ENCODE measurements around the gene RBM17. TPM values are rescaled to one million over a fixed set of nuclear protein-coding genes. Genes with fewer than 3 reads are reported as not detected.

Gene RBM17
- total RNA-seq, 2 donors from 2014 or later = 40.5 to 59.2 TPM

- Histone ChIP-seq H3K4me1 (replicated peaks) (no peaks in the 10 kb centered on the region), H3K36me3 (peaks cover 0 to 4% of the 10 kb centered on the region in 2 donors), H3K27ac (no peak overlapping the region), H3K9me3 (no peaks in the 10 kb centered on the region), H3K4me3 (no peak overlapping the region), H3K27me3 (replicated peaks; ENCODE audit: insufficient read depth) (no peaks in the 10 kb centered on the region)
- no peak for DNase-seq (ENCODE audit: low spot score)
- 79% methylated on average over 1 of the region's 1 CpG for WGBS
- TF ChIP-seq CTCF (IDR thresholded peaks at IDR 0.05) (no peak), POLR2A (IDR thresholded peaks at IDR 0.05) (no peak), POLR2AphosphoS5 (IDR thresholded peaks at IDR 0.05) (no peak)
- intact Hi-C loops (cut with DNase I) = no loop called here
Measured at GRCh38 chr10:6116806-6117205, 28.0 kb downstream of the RBM17 start.

GRCh38 chr10:6117711-6118110 is 28.9 kb downstream of the RBM17 start:
- 87% methylated on average over 11 of the region's 11 CpGs for WGBS
- Histone ChIP-seq H3K27ac (no peak overlapping the region), H3K4me1 (replicated peaks) (no peaks in the 10 kb centered on the region), H3K4me3 (no peak overlapping the region), H3K9me3 (no peaks in the 10 kb centered on the region), H3K27me3 (replicated peaks; ENCODE audit: insufficient read depth) (no peaks in the 10 kb centered on the region), H3K36me3 (no peaks in the 10 kb centered on the region)
- TF ChIP-seq POLR2A (IDR thresholded peaks at IDR 0.05) (no peak), CTCF (IDR thresholded peaks at IDR 0.05) (no peak), POLR2AphosphoS5 (IDR thresholded peaks at IDR 0.05) (no peak)
- intact Hi-C loops (cut with DNase I) = no loop called here
- DNase-seq (ENCODE audit: low spot score) = no peak

DNA sequence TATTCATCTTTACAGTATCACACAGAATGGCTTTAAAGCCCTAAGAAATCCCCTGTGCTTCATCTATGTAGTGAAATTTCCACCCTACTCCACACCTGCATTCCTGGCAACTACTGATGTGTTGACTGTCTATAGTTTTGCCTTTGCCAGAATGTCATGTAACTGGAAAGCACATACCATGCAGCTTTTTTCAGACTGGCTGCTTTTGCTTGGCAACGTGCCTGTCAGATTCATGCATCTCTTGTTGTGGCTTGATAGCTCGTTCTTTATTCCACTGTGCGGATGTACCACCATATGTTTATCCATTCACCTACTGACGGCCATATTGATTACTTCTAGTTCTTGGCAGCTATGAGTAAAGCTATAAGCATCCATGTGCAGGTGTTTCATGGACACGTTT is 30.6 kb downstream of the RBM17 start:
- no peak for DNase-seq (ENCODE audit: low spot score)
- no peak overlapping the region for H3K27ac ChIP-seq
- no peak for TF ChIP-seq CTCF (IDR thresholded peaks at IDR 0.05)
- no peak for TF ChIP-seq POLR2AphosphoS5 (IDR thresholded peaks at IDR 0.05)
- TF ChIP-seq POLR2A (IDR thresholded peaks at IDR 0.05) = no peak
- no peaks in the 10 kb centered on the region for H3K27me3 ChIP-seq (replicated peaks; ENCODE audit: insufficient read depth)
- no peaks in the 10 kb centered on the region for H3K36me3 ChIP-seq
- 30% methylated on average over 5 of the region's 5 CpGs for WGBS
- H3K4me3 ChIP-seq = no peak overlapping the region
- no peaks in the 10 kb centered on the region for H3K4me1 ChIP-seq (replicated peaks)
- no peaks in the 10 kb centered on the region for H3K9me3 ChIP-seq
- intact Hi-C loops (cut with DNase I) = no loop called here

DNA sequence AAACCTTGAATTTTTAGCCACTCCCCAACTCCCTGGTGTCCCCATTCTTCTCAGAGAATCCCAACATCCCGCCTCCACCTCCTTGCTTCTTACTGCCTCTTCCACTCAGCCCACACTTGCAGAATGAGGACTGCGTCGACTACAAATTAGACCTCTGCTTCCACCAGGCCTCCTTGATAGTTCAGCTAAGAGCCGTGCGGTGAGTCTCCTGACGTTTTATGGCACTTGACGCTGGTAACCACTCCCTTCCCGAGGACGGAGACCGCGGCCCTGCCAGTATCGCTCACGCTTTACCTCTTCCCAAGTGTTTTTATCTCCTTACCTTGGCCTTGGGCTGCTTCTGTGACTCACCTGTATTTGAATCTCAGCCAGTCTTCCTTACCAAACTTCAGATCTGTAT is 31.1 kb downstream of the RBM17 start:
- Histone ChIP-seq H3K27me3 (replicated peaks; ENCODE audit: insufficient read depth) (no peaks in the 10 kb centered on the region), H3K27ac (no peak overlapping the region), H3K36me3 (no peaks in the 10 kb centered on the region), H3K4me3 (no peak overlapping the region), H3K4me1 (replicated peaks) (no peaks in the 10 kb centered on the region), H3K9me3 (no peaks in the 10 kb centered on the region)
- no peak for DNase-seq (ENCODE audit: low spot score)
- WGBS = 50% methylated on average over 13 of the region's 13 CpGs
- TF ChIP-seq CTCF (IDR thresholded peaks at IDR 0.05) (no peak), POLR2A (IDR thresholded peaks at IDR 0.05) (no peak), POLR2AphosphoS5 (IDR thresholded peaks at IDR 0.05) (no peak)
- intact Hi-C loops (cut with DNase I) = no loop called here

GRCh38 chr10:6120691-6121090 is 31.9 kb downstream of the RBM17 start:
- H3K27ac ChIP-seq = no peak overlapping the region
- H3K36me3 ChIP-seq = no peaks in the 10 kb centered on the region
- H3K4me3 ChIP-seq = no peak overlapping the region
- H3K9me3 ChIP-seq = no peaks in the 10 kb centered on the region
- TF ChIP-seq POLR2A (IDR thresholded peaks at IDR 0.05) (no peak), POLR2AphosphoS5 (IDR thresholded peaks at IDR 0.05) (no peak), CTCF (IDR thresholded peaks at IDR 0.05) (no peak)
- intact Hi-C loops (cut with DNase I) = no loop called here
- no peaks in the 10 kb centered on the region for H3K4me1 ChIP-seq (replicated peaks)
- 29% methylated on average over 15 of the region's 15 CpGs for WGBS
- DNase-seq (ENCODE audit: low spot score) = no peak
- H3K27me3 ChIP-seq (replicated peaks; ENCODE audit: insufficient read depth) = no peaks in the 10 kb centered on the region
